Osteoblast (primary cell): ENCODE data around the gene TIAM2. TPM values are rescaled to one million over a fixed set of nuclear protein-coding genes. Genes with fewer than 3 reads are reported as not detected.

Experiments used
- DNase-seq: peaks from one replicate; pipeline ENCODE4 v3.0.0; 2011; ENCODE audit warnings: low spot score, mixed read lengths; ENCODE audit not compliant: insufficient read length; ENCODE audit errors: missing footprints
- H2AFZ ChIP-seq: 2 replicates; pipeline ENCODE4 v1.6.0; 2011; ENCODE audit warnings: mild to moderate bottlenecking, low read length
- H3K27ac ChIP-seq: 2 replicates; pipeline ENCODE4 v1.5.1; 2011; ENCODE audit warnings: mild to moderate bottlenecking, low read depth, low read length, moderate library complexity
- H3K27me3 ChIP-seq: 2 replicates; pipeline ENCODE4 v1.6.0; 2012; ENCODE audit warnings: mild to moderate bottlenecking, control low read depth, inconsistent platforms, low read length, moderate library complexity; ENCODE audit not compliant: insufficient read depth
- H3K36me3 ChIP-seq: 2 replicates; pipeline ENCODE4 v1.5.1; 2011; ENCODE audit warnings: mild to moderate bottlenecking, low read length, control low read depth, moderate library complexity; ENCODE audit not compliant: insufficient read depth
- H3K4me1 ChIP-seq: 2 replicates; pipeline ENCODE4 v1.5.1; 2011; ENCODE audit warnings: mild to moderate bottlenecking, low read length, control low read depth, moderate library complexity; ENCODE audit not compliant: insufficient read depth
- H3K4me2 ChIP-seq: 2 replicates; pipeline ENCODE4 v1.6.0; 2011; ENCODE audit warnings: mild to moderate bottlenecking, low read length; ENCODE audit not compliant: insufficient read depth
- H3K4me3 ChIP-seq: fragments of 200-600 bp; sonication (generic); 3 replicates; pipeline ENCODE4 v1.5.1; 2012; ENCODE audit warnings: mild to moderate bottlenecking, low read length, inconsistent platforms; ENCODE audit not compliant: insufficient read depth
- H3K79me2 ChIP-seq: 2 replicates; pipeline ENCODE4 v1.6.0; 2012; ENCODE audit warnings: mild to moderate bottlenecking, low read length, control low read depth, inconsistent platforms; ENCODE audit not compliant: insufficient read depth
- H3K9me3 ChIP-seq: 2 replicates; pipeline ENCODE4 v1.5.1; 2011; ENCODE audit warnings: low read depth, low read length, control low read depth
- H4K20me1 ChIP-seq: 2 replicates; pipeline ENCODE4 v1.6.0; 2012; ENCODE audit warnings: mild to moderate bottlenecking, low read length, control low read depth; ENCODE audit not compliant: insufficient read depth
- total RNA-seq: library from RNA; depleted of rRNA; stranded (reverse); fragments of >200 nt; gene quantifications from 2 replicates; pipeline ENCODE4 v1.2.3, GENCODE V29; 2012
- TF ChIP-seq, protein P1 (sequence below): IDR thresholded peaks from 2 replicates; pipeline ENCODE4 v1.5.1; 2011; ENCODE audit warnings: mild to moderate bottlenecking, low read depth, low read length, moderate library complexity; ENCODE audit errors: extremely low read depth

TIAM2 gene
- total RNA-seq, 1 donor: 31.8 TPM

DNA sequence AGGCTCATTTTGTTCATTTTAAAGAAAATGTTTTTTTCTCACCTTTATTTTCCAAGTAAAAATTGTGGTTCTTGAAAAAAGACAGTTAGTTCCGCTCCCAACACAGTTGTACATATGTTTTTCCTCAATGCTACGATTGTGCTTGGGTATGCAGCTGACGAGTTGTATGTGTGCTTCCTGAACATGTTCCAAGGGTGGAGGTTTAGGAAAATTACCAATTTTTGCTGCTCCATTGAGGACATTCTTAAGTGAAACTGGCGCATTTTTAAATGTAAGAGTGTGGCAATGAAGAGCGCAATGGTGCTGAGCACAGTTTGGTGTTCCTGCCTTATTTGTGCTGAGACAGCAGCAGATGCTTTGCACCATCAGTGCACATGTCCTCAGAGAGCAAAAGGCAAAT, 198.4 kb downstream of the TIAM2 start:
- no peak overlapping the region for H2AFZ ChIP-seq
- no peak overlapping the region for H3K4me3 ChIP-seq
- TF ChIP-seq, protein P1, sequence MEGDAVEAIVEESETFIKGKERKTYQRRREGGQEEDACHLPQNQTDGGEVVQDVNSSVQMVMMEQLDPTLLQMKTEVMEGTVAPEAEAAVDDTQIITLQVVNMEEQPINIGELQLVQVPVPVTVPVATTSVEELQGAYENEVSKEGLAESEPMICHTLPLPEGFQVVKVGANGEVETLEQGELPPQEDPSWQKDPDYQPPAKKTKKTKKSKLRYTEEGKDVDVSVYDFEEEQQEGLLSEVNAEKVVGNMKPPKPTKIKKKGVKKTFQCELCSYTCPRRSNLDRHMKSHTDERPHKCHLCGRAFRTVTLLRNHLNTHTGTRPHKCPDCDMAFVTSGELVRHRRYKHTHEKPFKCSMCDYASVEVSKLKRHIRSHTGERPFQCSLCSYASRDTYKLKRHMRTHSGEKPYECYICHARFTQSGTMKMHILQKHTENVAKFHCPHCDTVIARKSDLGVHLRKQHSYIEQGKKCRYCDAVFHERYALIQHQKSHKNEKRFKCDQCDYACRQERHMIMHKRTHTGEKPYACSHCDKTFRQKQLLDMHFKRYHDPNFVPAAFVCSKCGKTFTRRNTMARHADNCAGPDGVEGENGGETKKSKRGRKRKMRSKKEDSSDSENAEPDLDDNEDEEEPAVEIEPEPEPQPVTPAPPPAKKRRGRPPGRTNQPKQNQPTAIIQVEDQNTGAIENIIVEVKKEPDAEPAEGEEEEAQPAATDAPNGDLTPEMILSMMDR: no peak
- DNase-seq: no peak
- H3K9me3 ChIP-seq: no peaks in the 10 kb centered on the region
- H3K4me2 ChIP-seq: no peak overlapping the region
- peaks cover 2% of the 10 kb centered on the region for H3K79me2 ChIP-seq
- H3K4me1 ChIP-seq: peaks cover 10% of the 10 kb centered on the region
- no peak overlapping the region for H3K27ac ChIP-seq
- no peaks in the 10 kb centered on the region for H4K20me1 ChIP-seq
- no peaks in the 10 kb centered on the region for H3K27me3 ChIP-seq
- H3K36me3 ChIP-seq: peaks cover 4% of the 10 kb centered on the region

DNA sequence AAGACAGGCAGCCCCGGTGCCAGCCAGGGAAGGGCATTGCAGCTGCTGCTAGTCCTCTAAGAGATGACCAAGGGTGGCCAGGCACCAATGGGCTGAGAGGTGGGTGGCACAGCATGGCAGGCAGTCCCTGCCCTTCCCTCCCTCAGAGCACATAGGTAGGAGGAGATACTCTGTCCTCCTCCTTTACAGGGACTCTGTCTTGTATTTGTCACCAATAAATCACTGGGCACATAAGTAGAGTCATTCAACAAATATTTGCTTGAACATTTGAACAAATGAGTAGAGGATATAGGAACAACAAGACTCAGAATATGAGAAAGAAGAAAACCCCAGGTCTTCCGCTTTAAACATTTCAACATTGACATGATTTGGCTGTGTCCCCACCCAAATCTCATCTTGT, 199.3 kb downstream of the TIAM2 start:
- no peak overlapping the region for H2AFZ ChIP-seq
- peaks cover 4% of the 10 kb centered on the region for H3K36me3 ChIP-seq
- H3K9me3 ChIP-seq: no peaks in the 10 kb centered on the region
- no peak overlapping the region for H3K4me2 ChIP-seq
- H3K27me3 ChIP-seq: no peaks in the 10 kb centered on the region
- no peaks in the 10 kb centered on the region for H4K20me1 ChIP-seq
- no peak overlapping the region for H3K4me3 ChIP-seq
- H3K4me1 ChIP-seq: peaks cover 6% of the 10 kb centered on the region
- TF ChIP-seq, protein P1: no peak
- no peak for DNase-seq
- peaks cover 2% of the 10 kb centered on the region for H3K79me2 ChIP-seq
- no peak overlapping the region for H3K27ac ChIP-seq

DNA sequence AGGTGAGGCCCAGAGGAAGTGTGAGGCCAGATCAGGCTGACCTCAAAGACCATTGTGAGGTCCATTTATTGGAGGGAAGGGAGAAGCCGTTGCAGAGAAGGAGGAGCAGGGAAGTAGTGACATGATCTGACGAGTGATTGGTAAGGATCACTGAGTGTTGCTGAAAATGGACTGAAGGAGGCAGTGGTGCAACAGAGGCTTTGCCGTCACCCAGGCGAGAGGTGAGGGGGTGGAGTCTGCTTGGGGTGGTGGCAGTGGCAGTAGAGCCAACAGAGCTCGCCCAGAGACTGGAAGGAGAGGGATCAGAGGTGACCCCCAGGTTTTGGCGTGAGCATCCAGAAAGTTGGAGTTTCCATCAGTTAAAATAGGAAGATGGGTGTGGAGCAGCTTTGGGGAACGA, 200.8 kb downstream of the TIAM2 start:
- no peak for DNase-seq
- H3K4me2 ChIP-seq: no peak overlapping the region
- no peak overlapping the region for H3K27ac ChIP-seq
- H3K27me3 ChIP-seq: no peaks in the 10 kb centered on the region
- no peaks in the 10 kb centered on the region for H3K9me3 ChIP-seq
- H4K20me1 ChIP-seq: no peaks in the 10 kb centered on the region
- no peak overlapping the region for H2AFZ ChIP-seq
- TF ChIP-seq, protein P1: no peak
- H3K79me2 ChIP-seq: no peaks in the 10 kb centered on the region
- no peak overlapping the region for H3K4me3 ChIP-seq
- peaks cover 11% of the 10 kb centered on the region for H3K4me1 ChIP-seq
- H3K36me3 ChIP-seq: no peaks in the 10 kb centered on the region

DNA sequence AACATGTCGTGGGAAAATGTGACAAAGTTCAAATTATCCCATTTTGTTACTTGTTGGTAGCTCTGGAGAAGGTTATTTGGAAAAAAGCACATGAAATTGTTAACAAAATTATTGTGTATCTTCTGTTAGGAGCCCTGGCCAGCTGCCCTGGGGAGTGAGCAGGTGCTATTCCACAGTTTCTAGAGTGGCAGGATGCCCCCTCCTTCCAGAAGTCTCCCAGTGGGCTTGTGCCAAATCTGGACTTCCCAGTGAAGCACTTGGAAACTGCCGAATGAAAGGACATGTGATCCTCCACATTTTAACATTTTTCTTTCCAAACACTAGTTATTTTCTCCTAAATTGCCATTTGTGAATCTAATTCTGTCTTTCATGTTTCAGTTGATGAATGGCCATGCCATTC, 201.8 kb downstream of the TIAM2 start:
- TF ChIP-seq, protein P1: no peak
- Histone ChIP-seq H3K27me3 (no peaks in the 10 kb centered on the region), H3K9me3 (no peaks in the 10 kb centered on the region), H3K36me3 (no peaks in the 10 kb centered on the region), H2AFZ (no peak overlapping the region), H3K79me2 (no peaks in the 10 kb centered on the region), H4K20me1 (no peaks in the 10 kb centered on the region), H3K4me3 (no peak overlapping the region), H3K4me2 (no peak overlapping the region), H3K4me1 (peaks cover 22% of the 10 kb centered on the region), H3K27ac (no peak overlapping the region)
- no peak for DNase-seq
